Measurements from ENCODE around the gene CTU1. TPM values are rescaled to one million over a fixed set of nuclear protein-coding genes. Genes with fewer than 3 reads are reported as not detected.

Gene CTU1
- total RNA-seq, 1 donor from 2014 or later, result 7.8 TPM

DNA sequence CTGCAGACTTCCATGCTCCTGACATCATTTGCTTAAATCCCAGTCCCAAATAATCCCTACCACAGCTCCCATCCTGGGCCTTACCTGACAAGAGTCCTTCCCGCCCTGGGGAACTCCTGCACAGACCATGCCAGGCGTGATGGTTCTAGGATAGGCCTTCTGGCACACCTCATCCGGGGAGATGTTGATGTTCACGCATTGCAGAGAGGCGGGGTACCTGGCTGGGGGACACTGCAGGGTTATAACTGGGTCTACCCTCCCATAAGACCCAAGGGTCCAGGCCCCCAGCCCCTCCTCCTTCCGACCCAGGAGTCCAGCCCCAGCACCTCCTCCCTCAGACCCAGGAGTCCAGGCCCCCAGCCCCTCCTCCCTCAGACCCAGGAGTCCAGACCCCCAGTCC is 29.5 kb downstream of the CTU1 start:
- ATAC-seq (ENCODE audit: low read depth), result no peak
- no peak overlapping the region for H3K27ac Mint-ChIP-seq
- ChIA-PET CTCF (no interaction called here), POLR2A (no interaction called here)
- H3K27me3 Mint-ChIP-seq, result no peaks in the 10 kb centered on the region
- DNase-seq, result no peak
- TF ChIP-seq, protein P1, sequence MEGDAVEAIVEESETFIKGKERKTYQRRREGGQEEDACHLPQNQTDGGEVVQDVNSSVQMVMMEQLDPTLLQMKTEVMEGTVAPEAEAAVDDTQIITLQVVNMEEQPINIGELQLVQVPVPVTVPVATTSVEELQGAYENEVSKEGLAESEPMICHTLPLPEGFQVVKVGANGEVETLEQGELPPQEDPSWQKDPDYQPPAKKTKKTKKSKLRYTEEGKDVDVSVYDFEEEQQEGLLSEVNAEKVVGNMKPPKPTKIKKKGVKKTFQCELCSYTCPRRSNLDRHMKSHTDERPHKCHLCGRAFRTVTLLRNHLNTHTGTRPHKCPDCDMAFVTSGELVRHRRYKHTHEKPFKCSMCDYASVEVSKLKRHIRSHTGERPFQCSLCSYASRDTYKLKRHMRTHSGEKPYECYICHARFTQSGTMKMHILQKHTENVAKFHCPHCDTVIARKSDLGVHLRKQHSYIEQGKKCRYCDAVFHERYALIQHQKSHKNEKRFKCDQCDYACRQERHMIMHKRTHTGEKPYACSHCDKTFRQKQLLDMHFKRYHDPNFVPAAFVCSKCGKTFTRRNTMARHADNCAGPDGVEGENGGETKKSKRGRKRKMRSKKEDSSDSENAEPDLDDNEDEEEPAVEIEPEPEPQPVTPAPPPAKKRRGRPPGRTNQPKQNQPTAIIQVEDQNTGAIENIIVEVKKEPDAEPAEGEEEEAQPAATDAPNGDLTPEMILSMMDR (IDR thresholded peaks at IDR 0.05), result no peak
- H3K4me3 Mint-ChIP-seq, result no peak overlapping the region
- no peaks in the 10 kb centered on the region for H3K4me1 Mint-ChIP-seq
- intact Hi-C loops (cut with micrococcal nuclease), result no loop called here
- H3K36me3 Mint-ChIP-seq (ENCODE audit: low read depth), result no peaks in the 10 kb centered on the region
- peaks cover 6% of the 10 kb centered on the region for H3K9me3 Mint-ChIP-seq

DNA sequence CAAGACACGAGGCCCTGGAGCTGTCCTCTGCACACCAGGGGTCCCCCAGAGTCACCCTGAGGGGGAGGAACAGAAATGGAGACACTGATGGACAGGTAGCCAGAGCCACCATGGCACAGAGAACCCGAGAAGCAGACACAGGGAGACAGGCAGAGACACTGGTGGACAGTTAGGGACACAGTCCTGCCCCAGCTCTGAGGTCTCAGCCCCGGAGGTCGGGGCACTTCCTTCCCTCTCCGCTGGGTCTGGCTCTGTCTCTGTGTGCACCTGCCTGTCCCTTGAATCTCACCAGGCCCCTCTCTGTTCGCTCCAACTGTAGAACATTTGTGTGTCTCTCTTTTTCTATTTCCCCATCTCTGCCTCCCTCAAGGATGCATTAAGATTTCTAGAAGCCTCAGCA is 30.1 kb downstream of the CTU1 start:
- no peak for DNase-seq

DNA sequence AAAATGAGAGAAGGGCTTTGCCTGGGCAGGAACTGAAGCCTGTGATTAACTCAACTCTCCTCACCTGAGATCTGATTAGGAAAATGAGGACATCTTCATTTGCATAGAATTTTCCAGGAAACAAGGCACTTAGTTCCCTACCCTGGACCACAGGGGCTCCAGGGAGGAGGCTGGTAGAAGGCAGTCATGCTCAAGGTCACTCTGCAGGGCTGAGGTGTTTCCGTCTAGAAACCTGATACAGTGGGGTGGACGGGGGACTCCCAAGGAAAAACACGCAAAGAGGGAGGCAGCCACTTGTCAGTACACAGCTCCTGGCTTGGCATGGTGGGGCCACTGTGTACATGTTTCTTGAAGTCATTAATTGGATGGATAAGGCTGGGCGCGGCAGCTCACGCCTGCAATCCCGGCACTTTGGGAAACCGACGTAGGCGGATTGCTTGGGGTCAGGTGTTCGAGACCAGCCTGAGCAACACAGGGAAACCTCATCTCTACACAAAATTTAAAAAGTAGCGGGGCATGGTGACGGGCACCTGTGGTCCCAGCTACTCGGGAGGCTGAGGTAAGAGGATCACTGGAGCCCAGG is 31.5 kb downstream of the CTU1 start:
- ChIA-PET CTCF (no interaction called here), POLR2A (no interaction called here)
- peaks cover 11% of the 10 kb centered on the region for H3K9me3 Mint-ChIP-seq

More for the DNA sequence above, 30.1 kb downstream of the CTU1 start:
- Mint-ChIP-seq H3K4me1 (no peaks in the 10 kb centered on the region), H3K4me3 (no peak overlapping the region), H3K9me3 (peaks cover 11% of the 10 kb centered on the region), H3K27me3 (no peaks in the 10 kb centered on the region), H3K36me3 (ENCODE audit: low read depth) (no peaks in the 10 kb centered on the region), H3K27ac (no peak overlapping the region)
- ChIA-PET POLR2A (no interaction called here), CTCF (no interaction called here)
- no peak for ATAC-seq (ENCODE audit: low read depth)
- TF ChIP-seq, protein P1 (IDR thresholded peaks at IDR 0.05), result no peak
- intact Hi-C loops (cut with micrococcal nuclease), result no loop called here

DNA sequence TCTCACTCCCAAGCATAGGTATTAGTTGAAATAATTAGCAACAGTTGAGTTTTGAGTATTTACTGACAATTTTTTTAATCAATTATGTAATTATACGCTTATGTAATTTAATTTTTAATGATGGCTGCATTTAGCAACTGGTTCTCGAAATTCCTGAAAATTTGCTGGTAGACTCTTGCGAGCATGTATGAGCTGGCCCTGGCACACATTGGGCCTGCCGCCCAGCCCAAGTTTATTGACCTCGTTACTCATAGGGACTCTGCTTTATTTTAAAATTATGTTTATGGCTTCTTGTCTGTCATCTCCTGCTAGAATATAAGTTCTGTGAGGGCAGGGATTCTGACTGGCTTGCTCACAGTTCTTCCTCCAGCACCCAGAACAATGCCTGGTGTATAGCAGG is 32.2 kb downstream of the CTU1 start:
- CTCF ChIA-PET, result no interaction called here
- no peak overlapping the region for H3K27ac Mint-ChIP-seq
- POLR2A ChIA-PET, result no interaction called here
- TF ChIP-seq, protein P1 (IDR thresholded peaks at IDR 0.05), result no peak
- intact Hi-C loops (cut with micrococcal nuclease), result no loop called here
- ATAC-seq (ENCODE audit: low read depth) (no peak), DNase-seq (no peak)
- H3K27me3 Mint-ChIP-seq, result no peaks in the 10 kb centered on the region
- H3K4me3 Mint-ChIP-seq, result no peak overlapping the region
- H3K9me3 Mint-ChIP-seq, result peaks cover 11% of the 10 kb centered on the region
- H3K36me3 Mint-ChIP-seq (ENCODE audit: low read depth), result no peaks in the 10 kb centered on the region
- H3K4me1 Mint-ChIP-seq, result no peaks in the 10 kb centered on the region

More for the DNA sequence above, 31.5 kb downstream of the CTU1 start:
- H3K27me3 Mint-ChIP-seq, result no peaks in the 10 kb centered on the region
- intact Hi-C loops (cut with micrococcal nuclease), result no loop called here
- H3K4me3 Mint-ChIP-seq, result no peak overlapping the region
- no peaks in the 10 kb centered on the region for H3K4me1 Mint-ChIP-seq
- ATAC-seq (ENCODE audit: low read depth) (no peak), DNase-seq (no peak)
- TF ChIP-seq, protein P1 (IDR thresholded peaks at IDR 0.05), result no peak
- H3K27ac Mint-ChIP-seq, result no peak overlapping the region
- H3K36me3 Mint-ChIP-seq (ENCODE audit: low read depth), result no peaks in the 10 kb centered on the region

DNA sequence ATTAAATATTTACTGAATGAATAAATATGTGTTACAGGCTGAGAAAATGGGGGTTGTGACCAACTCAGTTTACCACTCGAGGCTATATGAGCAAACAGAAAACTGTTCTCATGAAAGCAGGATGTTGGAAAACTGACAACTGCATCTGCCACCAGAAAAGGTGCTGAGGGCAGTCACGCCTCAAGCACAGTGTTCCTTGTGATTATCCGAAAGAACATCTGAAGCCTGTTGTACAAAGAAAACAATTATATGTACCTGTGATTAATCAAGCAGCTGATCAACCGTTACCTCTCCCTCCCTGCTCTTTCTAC is 37.2 kb downstream of the CTU1 start:
- no peaks in the 10 kb centered on the region for H3K36me3 Mint-ChIP-seq (ENCODE audit: low read depth)
- intact Hi-C loops (cut with micrococcal nuclease), result no loop called here
- CTCF ChIA-PET, result no interaction called here

More for the DNA sequence above, 37.2 kb downstream of the CTU1 start:
- H3K4me3 Mint-ChIP-seq, result no peak overlapping the region
- DNase-seq (no peak), ATAC-seq (ENCODE audit: low read depth) (no peak)
- TF ChIP-seq, protein P1 (IDR thresholded peaks at IDR 0.05), result no peak
- no peaks in the 10 kb centered on the region for H3K4me1 Mint-ChIP-seq
- POLR2A ChIA-PET, result no interaction called here
- H3K9me3 Mint-ChIP-seq, result peaks cover 11% of the 10 kb centered on the region
- no peak overlapping the region for H3K27ac Mint-ChIP-seq
- peaks cover 14% of the 10 kb centered on the region for H3K27me3 Mint-ChIP-seq
